ENCODE measurements around the gene CELA2B.
A peak's percentile ranks its signal among the peaks of the same experiment; 100 is the strongest.

Gene CELA2B

DNA sequence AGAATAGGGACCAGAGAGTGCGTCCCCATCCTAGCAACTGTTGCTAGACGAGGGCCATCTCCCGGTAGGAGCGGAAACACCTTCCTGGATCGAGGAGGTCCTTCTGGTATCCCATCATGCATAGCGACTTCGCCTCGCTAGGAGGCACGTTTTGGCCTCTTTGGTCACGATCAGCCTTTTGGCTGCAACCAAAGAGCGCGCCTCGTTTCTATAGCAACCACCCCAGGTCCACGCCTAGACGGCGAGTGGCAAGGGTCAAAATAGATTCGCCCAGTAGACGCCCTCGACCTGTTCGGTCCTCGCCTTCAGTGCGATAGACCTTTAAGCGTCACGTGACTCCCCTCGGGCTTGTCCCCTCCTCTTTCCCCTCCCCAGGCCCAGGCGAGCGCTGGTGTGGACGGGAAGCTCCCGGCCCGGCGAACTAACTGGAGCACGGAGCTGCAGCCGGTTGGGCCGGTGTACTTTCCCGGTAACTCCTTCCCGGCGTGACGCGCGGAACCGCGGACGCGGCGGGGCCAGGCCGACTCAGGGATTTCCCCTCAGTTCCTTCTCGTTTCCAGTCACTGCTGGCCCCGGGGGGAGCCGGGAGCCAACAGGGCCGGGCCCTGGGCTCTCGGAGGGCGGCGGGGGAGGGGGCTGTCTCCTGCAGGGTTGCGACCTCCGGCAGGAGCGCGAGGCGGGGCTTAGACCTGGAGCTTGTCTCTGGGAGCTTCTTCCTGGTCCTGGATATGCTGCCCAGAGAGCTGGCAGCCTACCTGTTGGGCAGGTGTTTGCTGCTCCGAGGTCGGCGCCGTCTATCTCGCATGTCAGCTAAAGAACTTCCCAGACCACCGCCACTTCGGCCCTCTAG is 50.8 kb downstream of the CELA2B start, which contains the start of gene DNAJC16:
Gene DNAJC16 (plus strand): TSS at position 359 of the 850 bp plus-strand sequence. CDS start 2,258 bp downstream, outside the sequence.
- peak; percentile 88 to 99 for DNase-seq

DNA sequence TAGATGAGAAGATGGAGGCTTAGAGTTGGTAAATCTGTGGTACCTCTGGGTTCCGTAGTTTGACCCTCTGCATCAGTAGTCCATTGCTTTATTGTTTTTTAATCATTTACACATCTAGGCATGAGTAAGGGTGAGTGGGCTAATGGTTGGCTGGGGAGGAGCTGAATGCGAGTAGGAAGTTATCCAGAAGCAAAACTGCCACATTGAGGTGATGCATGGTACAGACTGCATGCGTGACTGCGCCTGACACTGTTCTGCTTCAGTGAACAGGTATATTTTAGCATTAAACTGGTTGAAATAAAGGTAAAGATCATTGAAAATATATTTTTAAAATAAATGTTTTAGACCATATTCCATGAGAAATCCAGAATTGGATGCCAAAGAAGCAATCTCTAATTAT is 55.1 kb downstream of the CELA2B start:
- DNase-seq = no peak

DNA sequence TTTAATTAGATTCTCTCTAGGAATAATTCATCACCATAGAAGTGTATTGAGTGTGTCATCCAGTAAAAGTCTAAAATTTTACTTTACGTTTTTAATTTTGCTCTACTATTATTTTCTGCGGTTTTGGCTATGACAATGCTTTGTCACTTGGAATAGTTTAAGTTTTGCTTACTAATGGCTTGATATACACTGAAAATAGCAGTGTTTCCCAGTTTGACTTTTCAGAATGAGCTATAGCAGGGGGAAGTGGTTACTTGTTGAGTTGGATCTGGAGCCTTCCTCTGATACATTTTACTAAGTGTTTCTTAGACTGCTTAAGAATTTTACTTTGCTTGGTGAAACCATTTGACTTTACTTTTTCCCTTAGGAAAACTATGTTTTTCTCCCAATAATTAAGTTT is 55.8 kb downstream of the CELA2B start:
- no peak for DNase-seq

DNA sequence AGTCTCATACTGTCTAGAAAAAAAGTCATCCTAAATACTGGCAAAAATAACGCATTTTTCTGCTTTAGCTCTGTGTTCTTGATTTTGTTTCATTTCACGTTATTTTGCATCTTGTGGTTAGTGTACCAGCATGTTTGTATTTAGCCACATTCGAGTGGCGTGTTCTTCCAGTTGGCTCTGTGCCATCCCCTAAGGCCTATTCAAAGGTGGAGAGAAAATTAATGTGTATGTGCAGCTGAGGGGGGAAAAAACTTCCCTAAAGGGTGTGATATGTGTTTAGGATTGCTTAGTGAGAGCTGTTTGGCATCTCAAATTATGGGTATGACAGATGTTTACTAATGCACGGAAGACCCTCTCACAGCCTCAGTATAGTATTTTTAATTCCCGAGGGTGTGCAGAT is 62.9 kb downstream of the CELA2B start:
- DNase-seq = no peak

DNA sequence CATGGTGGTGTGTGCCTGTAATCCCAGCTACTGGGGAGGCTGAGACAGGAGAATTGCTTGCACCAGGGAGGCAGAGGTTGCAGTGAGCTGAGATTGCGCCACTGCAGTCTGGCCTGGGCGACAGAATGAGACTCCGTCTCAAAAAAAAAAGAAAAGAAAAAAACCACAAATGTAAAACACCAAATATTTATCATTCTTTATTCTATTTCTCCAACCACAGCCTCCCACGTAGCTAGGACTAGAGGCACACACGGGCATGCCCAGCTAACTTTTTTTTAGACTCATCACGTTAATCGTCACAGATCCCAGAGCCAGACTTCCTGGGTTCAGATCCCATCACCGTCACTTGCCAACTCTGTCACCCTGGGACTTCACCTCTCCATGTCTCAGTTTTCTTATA is 64.3 kb downstream of the CELA2B start:
- no peak for DNase-seq

Data from bone marrow (tissue), 2 donors.